ENCODE measurements around the gene NFKBIA. TPM values are rescaled to one million over a fixed set of nuclear protein-coding genes. Genes with fewer than 3 reads are reported as not detected.

The NFKBIA gene
- total RNA-seq, 2 donors from 2014 or later = 1,092 to 1,804 TPM

Other genes with a start within 250 kb of the NFKBIA start
- 100 to 1,000 TPM; 464 to 704 TPM for gene PSMA6, start 112.4 kb downstream of the NFKBIA start, total RNA-seq
- gene INSM2, start 129.4 kb upstream of the NFKBIA start, total RNA-seq = not detected

All from natural killer cell treated with Interleukin-12 subunit alpha and Interleukin-12 subunit beta and Interleukin-15 and Interleukin-18, amount 100 ng/mL, for 72 hours (primary cell).